HG02970 (cell line): ENCODE measurements around the gene PMEPA1.

Source experiments
- ATAC-seq: cut with Tn5 transposase; IDR thresholded peaks from one replicate; pipeline ENCODE4 v1.9.1; 2021; ENCODE audit warnings: mild to moderate bottlenecking, moderate library complexity, moderate number of reproducible peaks; ENCODE audit not compliant: unreplicated experiment, low FRiP score

Gene PMEPA1

DNA sequence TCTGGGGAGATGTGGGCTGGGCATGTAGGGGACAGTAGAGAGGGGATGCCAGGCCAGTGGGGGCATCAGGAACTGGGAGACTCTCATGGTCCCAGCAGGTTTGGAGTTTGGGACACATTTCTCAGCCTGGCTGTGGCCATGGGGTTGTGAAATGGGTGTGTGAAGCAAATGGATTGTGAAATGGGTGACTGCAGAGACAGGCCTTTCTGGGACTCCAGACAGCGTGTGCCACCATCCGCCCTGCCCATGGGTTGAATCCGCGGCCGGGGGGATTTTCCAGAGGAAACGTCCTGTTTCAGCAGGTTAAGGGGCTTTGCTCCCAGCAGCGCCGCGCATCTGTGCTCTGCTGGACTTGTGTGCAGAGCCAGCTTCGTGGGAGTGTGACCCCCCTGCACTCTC is 3.7 kb upstream of the PMEPA1 start:
- no peak for ATAC-seq

DNA sequence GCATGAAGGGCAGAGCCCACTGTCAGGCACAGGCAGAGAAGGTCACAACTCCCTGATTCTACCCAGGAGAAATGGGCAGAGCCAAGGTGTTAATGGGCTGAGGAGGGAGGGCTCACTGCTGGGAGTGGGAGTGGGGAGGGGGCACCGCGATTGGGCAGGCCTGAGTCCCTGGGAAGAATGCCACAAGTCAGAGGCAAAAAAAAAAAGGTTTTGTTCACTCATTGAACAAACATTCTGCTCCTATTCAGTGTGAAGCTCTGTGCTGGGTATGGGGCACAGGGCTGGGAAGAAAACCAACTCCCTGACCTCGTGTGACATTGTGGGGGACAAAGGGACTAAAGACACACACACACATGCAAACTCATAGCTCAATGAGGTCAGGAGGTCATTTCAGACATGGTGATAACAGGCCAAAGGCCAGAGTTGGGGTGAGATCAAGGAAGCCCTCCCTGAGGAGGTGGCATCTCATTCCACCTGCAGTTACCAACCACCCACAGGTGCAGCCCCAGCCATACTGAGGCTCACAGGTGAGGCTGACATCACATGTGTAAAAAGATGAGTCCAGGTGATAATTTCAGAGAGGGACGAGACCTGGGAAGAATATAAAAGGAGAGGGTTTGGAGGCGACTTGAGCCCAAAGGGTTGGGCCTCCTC is 3.2 kb upstream of the PMEPA1 start:
- ATAC-seq = no peak

DNA sequence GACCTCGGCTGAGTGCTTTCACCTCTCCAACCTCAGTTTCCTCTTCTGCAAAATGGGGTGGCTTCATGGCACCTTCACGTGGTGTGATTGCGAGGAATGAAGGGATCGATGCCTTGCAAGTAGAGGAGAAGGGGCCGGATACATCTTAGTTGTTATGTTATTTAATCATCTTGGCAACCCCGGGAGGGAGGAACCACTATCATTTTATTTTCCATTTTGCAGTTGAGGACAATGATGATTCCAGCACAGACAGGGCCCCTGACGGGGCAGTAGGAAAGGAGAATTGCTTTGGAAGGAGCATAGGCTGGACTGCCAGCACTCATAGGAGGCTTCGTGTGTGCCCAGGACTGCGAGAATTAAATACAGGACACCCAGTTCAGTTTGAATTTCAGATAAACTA is 2.5 kb upstream of the PMEPA1 start:
- no peak for ATAC-seq

- no peak for ATAC-seq
Measured at GRCh38 chr20:57711826-57712225, 2.0 kb upstream of the PMEPA1 start.

DNA sequence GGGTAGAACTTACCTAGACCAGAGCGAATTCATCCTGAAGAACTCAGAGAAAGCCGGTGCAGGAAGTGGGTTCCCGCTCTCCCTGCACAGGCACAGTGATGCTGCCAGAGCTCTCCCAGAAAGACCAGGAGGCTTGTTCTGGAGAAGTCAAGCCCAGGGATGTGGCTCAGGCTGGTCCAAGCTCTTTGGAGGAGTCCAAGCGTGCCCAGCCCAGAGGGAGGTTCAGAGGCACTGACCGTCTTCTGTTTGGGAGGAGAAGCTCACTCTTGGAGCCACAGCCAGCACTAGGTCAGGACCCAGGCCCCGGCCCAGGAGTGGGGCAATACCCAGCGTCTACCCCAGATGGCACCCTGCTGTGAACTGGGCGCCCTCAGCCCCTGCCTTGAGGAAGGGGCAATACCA is 1.5 kb upstream of the PMEPA1 start:
- ATAC-seq = no peak

DNA sequence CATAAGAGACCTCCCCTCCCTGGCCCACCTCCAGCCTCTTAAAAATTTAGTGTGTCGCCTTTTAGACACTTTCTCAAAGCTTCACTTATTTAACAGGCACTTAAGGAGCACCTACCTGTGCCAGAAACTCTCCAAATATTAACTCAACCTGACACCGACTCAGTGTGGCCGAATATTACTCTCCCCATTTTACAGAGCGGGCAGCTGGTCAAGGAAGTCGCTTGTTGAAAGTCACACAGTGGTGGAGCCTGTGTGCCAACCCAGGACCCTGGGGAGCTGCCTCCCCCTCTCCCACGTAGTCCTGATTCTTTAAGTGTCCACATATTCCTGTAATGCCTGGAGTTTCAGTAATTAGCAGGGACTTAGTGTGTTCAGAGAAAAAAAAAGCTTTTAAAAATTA is 1.0 kb upstream of the PMEPA1 start:
- no peak for ATAC-seq

- peak; percentile 1 for ATAC-seq
Measured at GRCh38 chr20:57708694-57709673, 831 bp downstream of the PMEPA1 start.

DNA sequence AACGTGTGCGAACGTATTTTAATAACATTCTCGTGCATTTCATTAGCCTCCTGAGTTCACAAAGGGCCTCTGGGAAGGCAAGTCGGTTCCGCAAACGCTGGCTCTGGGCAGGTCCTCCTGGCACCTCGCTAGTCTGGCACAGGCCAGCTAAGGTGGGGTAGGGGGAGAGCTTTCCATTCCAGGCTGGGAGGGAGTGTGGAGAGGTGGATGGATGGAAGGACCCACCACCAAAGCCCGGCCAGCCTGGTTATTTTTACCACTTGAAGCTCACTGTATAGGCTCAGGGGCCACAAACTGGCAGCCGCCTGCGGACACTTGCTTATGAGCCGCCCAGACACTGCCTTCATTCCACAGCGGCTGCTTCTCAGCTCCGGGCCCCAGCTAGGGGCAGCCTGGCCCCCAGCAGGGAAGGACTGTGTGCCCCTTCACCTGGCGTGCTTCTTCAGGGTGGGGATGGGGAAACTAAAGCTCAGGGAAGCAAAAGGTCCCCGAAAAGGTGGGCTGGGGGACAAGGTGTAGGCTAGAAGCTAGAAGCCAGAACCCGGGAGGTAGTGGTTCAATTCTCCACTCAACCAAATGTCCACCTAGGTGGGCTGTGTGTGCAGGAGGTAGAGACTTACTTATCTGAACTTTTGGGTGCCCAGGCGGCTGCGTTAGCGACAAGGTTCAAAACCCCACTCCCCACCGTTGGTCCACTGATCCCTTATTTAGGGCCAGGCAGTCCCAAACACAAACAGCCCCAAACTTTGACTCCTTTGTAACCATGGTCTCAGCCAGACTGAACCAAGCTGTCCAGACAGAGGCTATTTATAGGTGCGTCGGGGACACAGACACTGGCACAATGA is 1.7 kb downstream of the PMEPA1 start:
- ATAC-seq = no peak

- ATAC-seq = no peak
Measured at GRCh38 chr20:57707320-57707719, 2.5 kb downstream of the PMEPA1 start.

- no peak for ATAC-seq
Measured at GRCh38 chr20:57705127-57705899, 4.5 kb downstream of the PMEPA1 start.

- ATAC-seq = no peak
Measured at GRCh38 chr20:57704245-57704644, 5.6 kb downstream of the PMEPA1 start.

- ATAC-seq = no peak
Measured at GRCh38 chr20:57703013-57703412, 6.8 kb downstream of the PMEPA1 start.

DNA sequence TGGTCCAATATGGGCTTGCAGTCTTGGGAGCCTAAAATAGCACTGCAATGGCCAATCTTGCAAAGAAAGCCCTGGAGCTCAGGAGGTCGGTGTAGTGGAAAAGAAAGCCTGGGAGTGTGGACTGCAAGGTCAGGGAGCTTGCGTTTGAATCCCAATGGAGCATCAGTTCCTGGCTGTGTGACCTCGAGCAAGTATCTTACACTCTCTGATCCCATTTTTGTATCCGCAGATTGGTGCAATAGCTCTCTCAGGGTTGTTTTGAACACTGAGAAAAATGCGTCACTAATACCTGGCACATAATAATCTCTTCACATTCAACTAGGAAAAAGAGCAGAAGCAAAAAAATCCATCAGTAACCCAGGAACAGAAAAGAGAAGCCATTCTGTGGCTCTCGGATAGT is 7.3 kb downstream of the PMEPA1 start:
- ATAC-seq = no peak

- no peak for ATAC-seq
Measured at GRCh38 chr20:57702091-57702490, 7.7 kb downstream of the PMEPA1 start.

GRCh38 chr20:57701651-57702050 is 8.2 kb downstream of the PMEPA1 start:
- no peak for ATAC-seq

GRCh38 chr20:57701090-57701489 is 8.7 kb downstream of the PMEPA1 start:
- ATAC-seq = no peak

GRCh38 chr20:57699395-57699794 is 10.4 kb downstream of the PMEPA1 start:
- no peak for ATAC-seq

DNA sequence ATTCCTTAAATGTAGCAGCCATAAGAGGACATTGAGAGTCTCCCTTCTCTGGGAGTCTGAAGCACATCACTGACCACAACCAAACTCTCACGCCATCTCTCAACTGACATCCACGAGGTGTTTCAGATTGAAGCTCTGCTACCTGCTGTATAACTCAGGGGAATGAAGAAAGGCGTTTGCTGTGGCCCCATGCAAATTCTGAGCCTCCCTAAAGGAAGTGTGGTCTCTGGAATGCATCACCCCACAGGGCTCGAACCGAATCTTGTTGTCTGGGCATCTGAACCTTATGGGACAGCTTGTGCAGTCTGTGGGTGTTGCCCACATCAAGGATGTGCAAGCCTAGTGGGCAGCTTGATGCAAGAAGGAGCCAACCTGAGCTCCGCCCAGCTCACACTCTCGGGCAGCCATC is 10.9 kb downstream of the PMEPA1 start:
- no peak for ATAC-seq

DNA sequence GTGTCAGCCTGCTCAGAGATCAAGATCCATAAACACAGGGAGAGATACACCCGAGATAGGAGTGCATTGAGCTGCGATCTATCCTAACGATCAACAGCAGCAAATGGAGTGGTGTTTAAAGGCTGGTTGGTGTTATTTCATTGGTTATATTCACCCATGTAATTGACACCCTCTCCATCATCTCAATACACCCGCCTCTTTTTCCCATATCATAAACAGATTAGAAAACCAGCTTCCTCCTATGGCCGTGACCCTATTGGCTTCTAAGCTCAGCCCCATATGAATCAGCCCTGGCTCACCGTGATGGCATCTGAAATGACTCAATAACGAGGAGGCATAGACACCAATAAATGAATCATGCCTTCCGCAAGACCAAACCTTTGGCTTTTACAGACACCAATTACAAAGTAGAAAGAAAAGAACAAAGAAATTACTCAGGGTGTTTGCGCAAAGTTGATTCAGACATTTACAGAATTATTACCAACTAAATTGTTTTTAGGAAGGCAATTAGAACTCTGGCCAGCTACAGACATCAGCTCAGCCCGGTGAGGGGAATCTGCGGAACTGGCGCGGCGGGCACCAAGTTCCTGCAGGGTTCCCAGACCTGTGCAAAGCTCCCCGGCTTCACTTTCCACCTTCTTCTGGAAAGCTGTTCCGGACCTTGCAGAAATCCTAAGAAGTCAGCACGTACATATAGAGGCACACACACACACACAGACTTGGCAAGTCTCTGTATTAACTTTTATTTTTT is 11.5 kb downstream of the PMEPA1 start:
- no peak for ATAC-seq
